Measurements from ENCODE around the gene TMEM74B.

TMEM74B gene

DNA sequence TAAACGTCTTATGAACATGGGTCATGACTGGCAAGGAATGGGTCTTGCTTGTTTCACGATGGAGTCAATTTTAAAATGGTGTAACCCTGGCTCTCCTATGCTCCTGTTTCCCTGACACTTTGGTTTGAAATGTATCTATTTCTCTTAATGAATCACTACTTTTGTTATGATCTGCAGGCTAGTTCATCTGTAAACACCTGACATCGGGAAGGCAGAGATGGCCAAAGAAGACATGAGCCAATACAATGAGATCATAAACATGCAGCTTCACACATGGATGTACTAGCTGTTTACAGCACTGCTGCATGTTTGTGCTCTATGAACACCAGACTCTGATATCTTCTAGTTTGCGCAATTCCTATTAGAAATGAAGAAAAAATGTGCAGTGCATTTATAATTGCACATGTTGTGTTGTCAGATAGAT lies 30.1 kb upstream of the TMEM74B start:
- no peak for TF ChIP-seq CTCF (conservative IDR thresholded peaks at IDR 0.05; ENCODE audit: low read depth, low read length)

GRCh38 chr20:1212607-1213396 lies 28.0 kb upstream of the TMEM74B start:
- Histone ChIP-seq H2AFZ (ENCODE audit: low read depth) (peak overlapping the region; percentile 68), H3K36me3 (ENCODE audit: insufficient read depth) (no peaks in the 10 kb centered on the region), H3K4me2 (no peak overlapping the region), H3K9ac (no peak overlapping the region), H3K27ac (no peak overlapping the region), H3K4me1 (ENCODE audit: low read depth, poor library complexity, severe bottlenecking) (peaks cover 7% of the 10 kb centered on the region), H3K27me3 (ENCODE audit: insufficient read depth, low read depth) (no peaks in the 10 kb centered on the region), H4K20me1 (ENCODE audit: insufficient read depth) (no peaks in the 10 kb centered on the region), H3K4me3 (IDR thresholded peaks at IDR 0.05; ENCODE audit: insufficient read depth, low read depth, low read length) (no peak overlapping the region), H3K79me2 (ENCODE audit: insufficient read depth, low read depth) (no peaks in the 10 kb centered on the region)
- TF ChIP-seq CTCF (conservative IDR thresholded peaks at IDR 0.05; ENCODE audit: low read depth, low read length), result peak; percentile 73

More for the DNA sequence above, 30.1 kb upstream of the TMEM74B start:
- Histone ChIP-seq H3K4me1 (ENCODE audit: low read depth, poor library complexity, severe bottlenecking) (peaks cover 7% of the 10 kb centered on the region), H3K4me2 (no peak overlapping the region), H3K4me3 (IDR thresholded peaks at IDR 0.05; ENCODE audit: insufficient read depth, low read depth, low read length) (no peak overlapping the region), H3K36me3 (ENCODE audit: insufficient read depth) (no peaks in the 10 kb centered on the region), H2AFZ (ENCODE audit: low read depth) (no peak overlapping the region), H3K27me3 (ENCODE audit: insufficient read depth, low read depth) (no peaks in the 10 kb centered on the region), H3K27ac (no peak overlapping the region), H4K20me1 (ENCODE audit: insufficient read depth) (no peaks in the 10 kb centered on the region), H3K79me2 (ENCODE audit: insufficient read depth, low read depth) (no peaks in the 10 kb centered on the region), H3K9ac (no peak overlapping the region)

GRCh38 chr20:1212023-1212422 lies 27.2 kb upstream of the TMEM74B start:
- no peaks in the 10 kb centered on the region for H3K27me3 ChIP-seq (ENCODE audit: insufficient read depth, low read depth)
- no peaks in the 10 kb centered on the region for H3K79me2 ChIP-seq (ENCODE audit: insufficient read depth, low read depth)
- H3K27ac ChIP-seq, result no peak overlapping the region
- H3K4me2 ChIP-seq, result no peak overlapping the region
- H2AFZ ChIP-seq (ENCODE audit: low read depth), result no peak overlapping the region
- no peak overlapping the region for H3K9ac ChIP-seq
- no peaks in the 10 kb centered on the region for H3K36me3 ChIP-seq (ENCODE audit: insufficient read depth)
- H3K4me1 ChIP-seq (ENCODE audit: low read depth, poor library complexity, severe bottlenecking), result peaks cover 7% of the 10 kb centered on the region
- H4K20me1 ChIP-seq (ENCODE audit: insufficient read depth), result no peaks in the 10 kb centered on the region
- no peak for TF ChIP-seq CTCF (conservative IDR thresholded peaks at IDR 0.05; ENCODE audit: low read depth, low read length)
- no peak overlapping the region for H3K4me3 ChIP-seq (IDR thresholded peaks at IDR 0.05; ENCODE audit: insufficient read depth, low read depth, low read length)

- no peaks in the 10 kb centered on the region for H3K27me3 ChIP-seq (ENCODE audit: insufficient read depth, low read depth)
- no peak for TF ChIP-seq CTCF (conservative IDR thresholded peaks at IDR 0.05; ENCODE audit: low read depth, low read length)
Measured at GRCh38 chr20:1210501-1210900, 25.7 kb upstream of the TMEM74B start.

More at GRCh38 chr20:1210501-1210900, 25.7 kb upstream of the TMEM74B start:
- Histone ChIP-seq H3K4me2 (no peak overlapping the region), H3K9ac (no peak overlapping the region), H4K20me1 (ENCODE audit: insufficient read depth) (no peaks in the 10 kb centered on the region), H3K27ac (no peak overlapping the region), H3K4me3 (IDR thresholded peaks at IDR 0.05; ENCODE audit: insufficient read depth, low read depth, low read length) (no peak overlapping the region), H3K36me3 (ENCODE audit: insufficient read depth) (no peaks in the 10 kb centered on the region), H3K4me1 (ENCODE audit: low read depth, poor library complexity, severe bottlenecking) (peaks cover 7% of the 10 kb centered on the region), H2AFZ (ENCODE audit: low read depth) (no peak overlapping the region), H3K79me2 (ENCODE audit: insufficient read depth, low read depth) (no peaks in the 10 kb centered on the region)

Measured in KMS-11 (cell line).